Posterior cingulate gyrus (tissue), 11 donors: ENCODE data around the gene HTR3E.
"Not testable (repeated sequence)": the region's sequence is repeated elsewhere in the genome, so short reads cannot be mapped to it uniquely, and the experiment has no call there.

Experiments used
- DNase-seq, 10 donors: peaks; one replicate each; pipeline versions ENCODE4 v3.0.0 to v3.0.0-alpha.2; 2020 to 2021; ENCODE audit warnings: mixed read lengths in 3 of 10
- intact Hi-C: fragments of 100-400 bp; cut with DNase I; formaldehyde crosslinking; loops from one replicate; pipeline ENCODE4 v1.15.1; 2023

Gene HTR3E

DNA sequence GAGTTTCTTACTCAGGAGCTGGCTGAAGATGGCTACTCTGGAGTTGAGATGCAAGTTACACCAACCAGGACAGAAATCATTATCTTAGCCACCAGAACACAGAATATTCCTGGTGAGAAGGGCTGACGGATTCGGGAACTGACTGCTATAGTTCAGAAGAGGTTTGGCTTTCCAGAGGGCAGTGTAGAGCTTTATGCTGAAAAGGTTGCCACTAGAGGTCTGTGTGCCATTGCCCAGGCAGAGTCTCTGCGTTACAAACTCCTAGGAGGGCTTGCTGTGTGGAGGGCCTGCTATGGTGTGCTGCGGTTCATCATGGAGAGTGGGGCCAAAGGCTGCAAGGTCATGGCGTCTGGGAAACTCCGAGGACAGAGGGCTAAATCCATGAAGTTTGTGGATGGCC lies 52.9 kb downstream of the HTR3E start:
- DNase-seq = not testable (repeated sequence)
- intact Hi-C loops = loop anchor here (5.0 kb wide), 1 partner anchor 38 kb away; the partner anchor contains the start of gene ABCF3

DNA sequence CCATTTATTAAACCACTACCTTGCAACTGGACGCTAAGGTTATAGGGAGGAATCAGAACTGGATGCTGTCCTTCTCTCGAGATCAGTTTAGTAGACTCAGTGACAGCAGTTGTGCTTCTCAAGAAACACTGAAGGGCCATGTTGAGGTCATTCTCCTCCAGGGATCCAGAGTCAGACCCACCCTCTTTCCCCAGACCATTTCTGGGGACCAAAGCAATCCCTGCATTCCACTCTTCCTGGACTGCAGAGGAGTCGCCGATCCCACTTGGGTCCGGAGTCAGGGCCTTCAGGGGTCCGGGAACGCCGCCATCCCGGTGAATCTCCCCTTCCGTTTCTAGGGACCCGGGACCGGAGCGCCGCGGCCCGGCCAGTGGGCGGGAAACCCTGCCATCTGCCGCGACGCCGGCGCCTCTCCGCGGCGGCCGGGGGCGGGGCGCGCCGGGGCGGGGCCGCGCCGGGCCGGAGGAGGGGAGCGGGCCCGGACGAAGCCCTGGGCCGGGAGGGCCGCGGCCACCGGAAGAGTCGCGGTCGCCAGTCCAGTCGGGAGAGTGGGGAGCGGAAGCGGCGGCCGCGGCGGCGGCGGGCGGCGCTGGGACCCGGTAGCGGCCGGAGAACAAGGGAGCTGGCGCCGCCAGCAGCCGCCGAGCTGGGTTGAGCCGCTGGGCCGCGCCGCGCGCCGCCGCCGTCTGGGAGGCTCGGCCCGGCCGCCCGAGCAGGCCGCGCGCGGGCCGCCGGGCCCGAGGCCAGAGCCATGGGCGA lies 58.2 kb downstream of the HTR3E start, which contains the start of gene DVL3:
Gene DVL3, plus strand, starts transcription at position 493 of the 759 bp plus-strand sequence. Its CDS starts 259 bp downstream, at position 752.
- peak; percentile 42 to 95 (median 52) for DNase-seq
- intact Hi-C loops = loop anchor here (1.0 to 5.0 kb wide), 4 partner anchors 19 to 138 kb away; partner anchors contain the start of genes ABCC5, ABCF3 and AP2M1

DNA sequence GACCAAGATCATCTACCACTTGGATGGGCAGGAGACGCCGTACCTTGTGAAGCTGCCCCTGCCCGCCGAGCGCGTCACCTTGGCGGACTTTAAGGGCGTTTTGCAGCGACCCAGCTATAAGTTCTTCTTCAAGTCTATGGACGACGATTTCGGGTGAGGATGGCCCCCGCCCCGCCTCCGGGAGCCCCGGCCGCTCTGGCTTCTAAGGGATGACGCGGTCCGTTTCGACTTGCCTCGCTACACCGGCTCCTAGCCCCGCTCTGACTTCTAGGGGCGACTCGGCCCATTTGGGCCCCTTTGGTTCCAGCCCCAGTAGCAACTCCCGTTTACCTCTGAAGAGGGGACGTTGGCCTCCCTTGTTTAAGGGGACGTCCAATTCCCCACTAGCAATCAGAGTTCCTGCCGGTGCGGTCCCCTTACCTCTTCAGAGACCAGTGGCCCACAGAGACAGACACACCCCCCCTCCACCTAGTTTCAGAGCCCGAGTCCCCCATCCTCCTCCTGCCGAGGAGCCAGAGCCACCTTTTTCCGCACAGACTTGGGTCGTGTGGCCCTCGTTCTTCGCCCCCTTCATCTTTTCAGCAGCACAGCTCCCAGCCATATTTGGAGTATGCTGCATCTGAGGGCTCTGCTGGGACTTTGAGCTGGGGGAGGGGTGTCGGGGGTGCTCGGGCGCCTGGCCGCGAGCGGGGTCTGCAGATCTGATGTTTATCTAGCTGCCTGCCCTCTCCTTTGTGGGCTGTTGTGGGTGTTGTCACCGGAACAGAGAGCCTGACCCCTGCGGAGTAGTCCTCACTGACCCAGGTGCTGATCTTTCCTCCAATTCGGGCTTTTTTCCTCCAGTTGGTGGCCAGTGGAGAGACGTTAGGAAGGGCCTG lies 59.0 kb downstream of the HTR3E start:
- intact Hi-C loops = loop anchor here (1.0 to 5.0 kb wide), 3 partner anchors 18 to 139 kb away; partner anchors contain the start of genes ABCC5 and AP2M1
- peak in 6 of 10 donors; percentile 22 to 90 (median 35) for DNase-seq

DNA sequence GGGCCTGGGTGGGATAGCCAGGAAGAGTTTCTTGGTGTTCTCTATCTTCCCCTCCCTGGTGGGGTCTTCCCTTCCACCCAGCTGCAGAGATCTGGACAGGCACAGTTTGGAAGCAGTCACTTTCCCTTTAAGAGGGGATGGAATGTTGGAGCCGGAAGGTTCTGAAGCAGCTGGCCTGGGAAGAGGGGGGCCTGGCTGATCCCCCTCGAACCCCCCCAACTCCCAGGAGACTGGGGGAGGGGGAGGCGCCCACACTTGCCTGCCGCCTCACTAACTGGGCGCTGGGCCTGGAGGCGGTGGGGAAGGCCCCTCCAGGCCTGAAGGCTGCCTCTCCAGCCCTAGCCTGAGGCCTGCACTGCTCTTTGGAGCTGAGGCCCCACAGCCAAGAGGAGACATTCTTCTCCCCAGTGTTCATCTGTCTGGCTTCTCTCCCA lies 59.7 kb downstream of the HTR3E start:
- intact Hi-C loops = loop anchor here (5.0 kb wide), 1 partner anchor 139 kb away; the partner anchor contains the start of gene ABCC5
- DNase-seq = peak in 7 of 10 donors; percentile 35 to 92 (median 51)
